ENCODE results near the gene GP5. TPM values are rescaled to one million over a fixed set of nuclear protein-coding genes. Genes with fewer than 3 reads are reported as not detected.

Gene GP5
- total and polyA plus RNA-seq, 8 donors, result 0.05 to 0.06 TPM; not detected in 6

DNA sequence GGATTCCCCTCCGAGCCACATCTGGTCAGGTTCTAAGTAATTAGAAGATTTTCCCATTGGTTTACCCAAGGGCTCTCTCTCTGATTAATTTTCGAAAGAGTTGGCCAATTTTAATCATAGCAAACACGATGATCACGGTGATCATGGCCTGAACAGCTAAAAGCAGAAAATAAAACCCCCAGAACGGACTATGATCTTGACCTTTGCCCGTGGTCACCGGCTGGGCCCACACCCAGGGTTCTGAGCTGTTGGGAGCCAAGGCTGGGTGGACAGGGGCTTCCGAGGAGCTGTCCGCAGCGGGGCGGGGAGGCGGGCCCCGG lies 2.6 kb downstream of the GP5 start:
- no peak for DNase-seq
- intact Hi-C loops (cut with DNase I), result loop anchor here in 1 of 3 donors (5.0 kb wide), 1 partner anchor 59 kb away; no protein-coding TSS in a partner anchor
- H3K9me3 ChIP-seq, result no peaks in the 10 kb centered on the region
- no peak overlapping the region for H3K27ac ChIP-seq
- peak overlapping the region in 1 of 4 donors; percentile 27 for H3K4me3 ChIP-seq
- TF ChIP-seq, protein P1, sequence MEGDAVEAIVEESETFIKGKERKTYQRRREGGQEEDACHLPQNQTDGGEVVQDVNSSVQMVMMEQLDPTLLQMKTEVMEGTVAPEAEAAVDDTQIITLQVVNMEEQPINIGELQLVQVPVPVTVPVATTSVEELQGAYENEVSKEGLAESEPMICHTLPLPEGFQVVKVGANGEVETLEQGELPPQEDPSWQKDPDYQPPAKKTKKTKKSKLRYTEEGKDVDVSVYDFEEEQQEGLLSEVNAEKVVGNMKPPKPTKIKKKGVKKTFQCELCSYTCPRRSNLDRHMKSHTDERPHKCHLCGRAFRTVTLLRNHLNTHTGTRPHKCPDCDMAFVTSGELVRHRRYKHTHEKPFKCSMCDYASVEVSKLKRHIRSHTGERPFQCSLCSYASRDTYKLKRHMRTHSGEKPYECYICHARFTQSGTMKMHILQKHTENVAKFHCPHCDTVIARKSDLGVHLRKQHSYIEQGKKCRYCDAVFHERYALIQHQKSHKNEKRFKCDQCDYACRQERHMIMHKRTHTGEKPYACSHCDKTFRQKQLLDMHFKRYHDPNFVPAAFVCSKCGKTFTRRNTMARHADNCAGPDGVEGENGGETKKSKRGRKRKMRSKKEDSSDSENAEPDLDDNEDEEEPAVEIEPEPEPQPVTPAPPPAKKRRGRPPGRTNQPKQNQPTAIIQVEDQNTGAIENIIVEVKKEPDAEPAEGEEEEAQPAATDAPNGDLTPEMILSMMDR (IDR thresholded peaks at IDR 0.05), result no peak
- peaks cover 0 to 8% (median 0%) of the 10 kb centered on the region in 3 donors for H3K4me1 ChIP-seq
- no peaks in the 10 kb centered on the region for H3K36me3 ChIP-seq
- FAIRE-seq, result no peak
- ATAC-seq, result no peak
- WGBS, 2 donors, result 39 to 44% methylated on average over 13 of the region's 13 CpGs
- H3K27me3 ChIP-seq, result peaks cover 0 to 6% (median 0%) of the 10 kb centered on the region in 4 donors

DNA sequence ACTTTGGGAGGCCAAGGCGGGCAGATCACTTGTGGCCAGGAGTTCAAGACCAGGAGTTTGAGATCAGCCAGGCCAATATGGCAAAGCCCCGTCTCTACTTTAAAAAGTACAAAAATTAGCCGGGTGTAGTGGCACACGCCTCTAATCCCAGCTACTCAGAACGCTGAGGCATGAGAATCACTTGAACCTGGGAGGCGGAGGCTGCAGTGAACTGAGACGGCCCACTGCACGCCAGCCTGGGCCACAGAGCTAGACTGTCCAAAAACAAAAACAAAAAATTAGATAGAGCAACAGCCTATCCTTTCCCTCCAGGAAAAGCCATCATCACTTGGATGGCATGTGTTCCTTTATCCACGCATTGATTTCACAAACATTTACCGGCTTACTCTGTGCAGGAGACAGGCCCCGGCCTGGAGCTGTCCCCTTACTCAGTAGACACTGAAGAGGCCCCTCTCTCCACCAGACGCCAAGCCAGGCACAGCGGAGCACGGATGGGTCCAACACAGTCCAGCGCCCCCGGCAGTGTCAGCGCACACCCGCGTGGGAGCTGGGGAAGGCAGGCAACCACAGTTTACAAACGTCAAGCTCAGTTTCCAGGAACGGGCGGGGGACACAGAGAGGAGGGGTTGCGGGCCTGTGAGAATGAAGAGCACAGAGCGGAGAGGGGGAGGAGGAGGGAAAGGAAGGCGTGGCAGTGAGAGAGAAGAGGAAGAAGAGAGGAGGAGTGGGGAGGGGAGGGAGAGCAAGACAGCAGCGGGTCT lies 3.1 kb downstream of the GP5 start:
- no peak for FAIRE-seq
- ATAC-seq, result peak in 2 of 4 donors; percentile 50 to 52
- Histone ChIP-seq H3K36me3 (no peaks in the 10 kb centered on the region), H3K4me1 (peaks cover 0 to 8% (median 0%) of the 10 kb centered on the region in 3 donors), H3K27me3 (peaks cover 0 to 6% (median 0%) of the 10 kb centered on the region in 4 donors), H3K9me3 (no peaks in the 10 kb centered on the region), H3K27ac (no peak overlapping the region), H3K4me3 (no peak overlapping the region)
- 65 to 70% methylated on average over 26 of the region's 26 CpGs for WGBS, 2 donors
- TF ChIP-seq, protein P1 (IDR thresholded peaks at IDR 0.05), result no peak
- intact Hi-C loops (cut with DNase I), result loop anchor here in 1 of 3 donors (5.0 kb wide), 1 partner anchor 59 kb away; no protein-coding TSS in a partner anchor
- no peak for DNase-seq

DNA sequence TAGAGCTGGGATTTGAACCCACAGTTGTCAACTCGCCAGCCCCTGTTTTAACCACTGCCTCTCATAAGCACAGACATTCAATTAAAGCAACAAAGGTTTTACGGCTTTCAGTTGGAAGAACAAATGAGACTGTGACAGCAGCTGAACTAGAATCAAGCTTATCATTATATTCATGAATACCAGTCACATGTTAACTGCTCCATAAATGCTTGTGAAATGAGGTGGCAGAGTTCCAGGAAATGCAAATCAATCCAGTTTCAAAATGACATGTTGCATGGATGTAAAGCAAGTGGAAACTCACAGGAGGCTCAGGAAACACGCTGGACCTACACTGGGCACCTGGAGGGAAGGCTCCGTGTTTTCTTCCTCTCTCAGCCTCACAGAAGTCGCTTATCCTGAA lies 3.9 kb downstream of the GP5 start:
- ATAC-seq, result no peak
- TF ChIP-seq, protein P1 (IDR thresholded peaks at IDR 0.05), result no peak
- H3K36me3 ChIP-seq, result no peaks in the 10 kb centered on the region
- H3K27me3 ChIP-seq, result peaks cover 0 to 6% (median 0%) of the 10 kb centered on the region in 4 donors
- intact Hi-C loops (cut with DNase I), result loop anchor here in 1 of 3 donors (5.0 kb wide), 1 partner anchor 58 kb away; no protein-coding TSS in a partner anchor
- WGBS, 2 donors, result 68 to 78% methylated on average over 5 of the region's 5 CpGs
- no peaks in the 10 kb centered on the region for H3K9me3 ChIP-seq
- H3K4me1 ChIP-seq, result peaks cover 0 to 8% (median 0%) of the 10 kb centered on the region in 3 donors
- no peak for FAIRE-seq
- H3K27ac ChIP-seq, result no peak overlapping the region
- no peak for DNase-seq
- H3K4me3 ChIP-seq, result no peak overlapping the region

DNA sequence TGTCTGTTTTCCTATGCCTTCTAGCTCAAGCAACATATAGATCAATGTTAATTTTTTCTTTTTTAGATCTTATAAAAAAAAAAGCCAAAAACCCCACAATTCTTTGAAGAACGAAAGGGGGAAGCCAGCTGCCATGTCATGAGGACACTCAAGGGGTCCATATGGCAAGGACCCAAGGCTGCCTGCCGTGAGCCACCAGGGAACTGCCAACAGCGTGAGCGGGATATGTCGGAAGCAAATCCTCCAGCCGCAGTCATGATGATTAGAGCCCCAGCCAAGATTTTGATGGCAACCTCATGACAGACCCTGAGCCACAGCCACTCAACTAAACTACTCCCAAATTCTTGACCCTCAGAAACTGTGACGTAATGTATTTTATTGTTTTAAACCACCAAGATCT lies 6.5 kb downstream of the GP5 start:
- ATAC-seq (no peak), DNase-seq (no peak), FAIRE-seq (no peak)
- WGBS, 2 donors, result 89 to 93% methylated on average over 7 of the region's 7 CpGs
- TF ChIP-seq, protein P1 (IDR thresholded peaks at IDR 0.05), result no peak
- no peak overlapping the region for H3K4me3 ChIP-seq
- no peaks in the 10 kb centered on the region for H3K36me3 ChIP-seq
- intact Hi-C loops (cut with DNase I), result no loop called here
- H3K4me1 ChIP-seq, result peaks cover 0 to 4% (median 0%) of the 10 kb centered on the region in 3 donors
- H3K27me3 ChIP-seq, result peaks cover 0 to 6% (median 0%) of the 10 kb centered on the region in 4 donors
- H3K27ac ChIP-seq, result no peak overlapping the region
- H3K9me3 ChIP-seq, result no peaks in the 10 kb centered on the region

DNA sequence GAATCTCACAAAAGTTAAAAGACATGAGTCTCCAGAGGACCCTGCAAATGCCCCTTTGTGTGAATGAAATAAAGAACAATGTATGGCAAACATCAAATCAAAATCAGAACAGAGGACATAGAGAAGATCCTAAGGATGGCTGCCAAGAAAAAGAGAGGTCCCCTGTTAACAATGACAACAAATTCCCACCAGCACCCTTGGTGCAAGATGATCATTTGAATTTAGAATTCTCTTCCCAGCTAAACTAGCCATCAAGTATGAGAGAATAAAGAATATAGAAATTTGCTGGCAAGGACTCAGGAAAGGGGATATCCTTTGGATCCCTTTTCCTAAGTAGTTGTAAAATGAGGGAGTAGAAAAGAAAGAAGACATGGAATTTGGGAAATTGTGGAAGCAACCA lies 8.2 kb downstream of the GP5 start:
- DNase-seq (no peak), ATAC-seq (no peak), FAIRE-seq (no peak)
- TF ChIP-seq, protein P1 (IDR thresholded peaks at IDR 0.05), result no peak
- intact Hi-C loops (cut with DNase I), result no loop called here
- Histone ChIP-seq H3K4me1 (no peaks in the 10 kb centered on the region), H3K27ac (no peak overlapping the region), H3K27me3 (no peaks in the 10 kb centered on the region), H3K36me3 (no peaks in the 10 kb centered on the region), H3K4me3 (no peak overlapping the region), H3K9me3 (no peaks in the 10 kb centered on the region)
